Smooth muscle cell of the umbilical artery (primary cell): ENCODE data around the gene SVOP. TPM values are rescaled to one million over a fixed set of nuclear protein-coding genes. Genes with fewer than 3 reads are reported as not detected.

ENCODE experiments used
- total RNA-seq: library from RNA; depleted of rRNA; stranded (reverse); fragments of >200 nt; gene quantifications from 2 replicates; pipeline ENCODE4 v1.2.3, GENCODE V29; 2014

SVOP gene
- not detected in 2 replicates for total RNA-seq

GRCh38 chr12:109020796-109021380 is at the start of gene SVOP:
TSS of gene SVOP (minus strand) at chr12:109021068. CDS start at chr12:109020868, 200 bp downstream.

GRCh38 chr12:109052414-109053323 is 31.8 kb upstream of the SVOP start, which contains the start of gene USP30:
TSS of gene USP30 (plus strand) at chr12:109052576. CDS start at chr12:109052679, 103 bp downstream.

GRCh38 chr12:108879615-108880254 is 141.1 kb downstream of the SVOP start, which contains the start of gene DAO:
TSS of gene DAO (plus strand) at chr12:108880092. CDS start at chr12:108885007, 4,915 bp downstream.

Other genes with a start within 250 kb of the SVOP start
- gene SSH1, start 163.5 kb downstream of the SVOP start, total RNA-seq: 22.6 and 58.2 TPM in 2 replicates
- not detected in 2 replicates for gene DAO, start 141.0 kb downstream of the SVOP start, total RNA-seq
- gene USP30, start 31.5 kb upstream of the SVOP start, total RNA-seq: 5.4 and 5.9 TPM in 2 replicates
- gene ALKBH2, start 72.4 kb upstream of the SVOP start, total RNA-seq: 14.0 and 15.7 TPM in 2 replicates
- 18.5 and 18.7 TPM in 2 replicates for gene UNG, start 76.5 kb upstream of the SVOP start, total RNA-seq
- 4.5 and 4.7 TPM in 2 replicates for gene ACACB, start 95.5 kb upstream of the SVOP start, total RNA-seq